Neural cell (in vitro differentiated cells): ENCODE results near the gene PALD1. TPM values are rescaled to one million over a fixed set of nuclear protein-coding genes. Genes with fewer than 3 reads are reported as not detected.

Source experiments
- H2AFZ ChIP-seq: fragments of 200-600, 300-800 bp; sonication (generic), shearing (Covaris generic); 2 replicates; pipeline ENCODE4 v1.6.0; 2014; ENCODE audit warnings: low read depth, mild to moderate bottlenecking, antibody characterized with exemption, low read length, moderate library complexity
- H3F3A ChIP-seq: fragments of 200-600 bp; shearing (Covaris generic); 2 replicates; pipeline ENCODE4 v1.6.1; 2016; ENCODE audit warnings: mild to moderate bottlenecking, moderate library complexity, mixed read lengths, antibody characterized with exemption, low read length; ENCODE audit not compliant: insufficient read depth, poor library complexity, severe bottlenecking
- H3K27ac ChIP-seq: fragments of 200-600, 300-800 bp; sonication (generic), shearing (Covaris generic); 2 replicates; pipeline ENCODE4 v1.5.1; 2014; ENCODE audit warnings: mild to moderate bottlenecking, low read length, moderate library complexity
- H3K27me3 ChIP-seq: fragments of 300-800, 200-600 bp; sonication (generic), shearing (Covaris generic); 2 replicates; pipeline ENCODE4 v1.6.0; 2014; ENCODE audit warnings: mild to moderate bottlenecking, low read depth, low read length, moderate library complexity; ENCODE audit not compliant: insufficient read depth
- H3K36me3 ChIP-seq: fragments of 300-800, 200-600 bp; sonication (generic), shearing (Covaris generic); 2 replicates; pipeline ENCODE4 v1.5.1; 2014; ENCODE audit warnings: mild to moderate bottlenecking, antibody characterized with exemption, low read length, moderate library complexity; ENCODE audit not compliant: insufficient read depth
- H3K4me2 ChIP-seq: fragments of 300-800, 200-600 bp; sonication (generic), shearing (Covaris generic); 2 replicates; pipeline ENCODE4 v1.6.0; 2014; ENCODE audit warnings: mild to moderate bottlenecking, low read length
- H3K4me3 ChIP-seq: fragments of 300-800, 200-600 bp; sonication (generic), shearing (Covaris generic); 2 replicates; pipeline ENCODE4 v1.5.1; 2014; ENCODE audit warnings: mild to moderate bottlenecking, low read length, moderate library complexity
- H3K79me2 ChIP-seq: fragments of 200-600 bp; shearing (Covaris generic); replicated peaks from 2 replicates; pipeline ENCODE4 v1.6.0; 2014; ENCODE audit warnings: mild to moderate bottlenecking, low read length, moderate library complexity; ENCODE audit not compliant: insufficient read depth
- H3K9ac ChIP-seq: fragments of 300-800, 200-600 bp; sonication (generic), shearing (Covaris generic); 2 replicates; pipeline ENCODE4 v1.6.1; 2016; ENCODE audit warnings: mild to moderate bottlenecking, low read length, mixed read lengths
- H3K9me2 ChIP-seq: fragments of 200-600 bp; shearing (Covaris generic); 2 replicates; pipeline ENCODE4 v1.6.1; 2016; ENCODE audit warnings: mild to moderate bottlenecking, low read length, mixed read lengths; ENCODE audit not compliant: insufficient read depth
- H3K9me3 ChIP-seq: fragments of 200-600, 300-800 bp; sonication (generic), shearing (Covaris generic); 2 replicates; pipeline ENCODE4 v1.6.1; 2016; ENCODE audit warnings: mild to moderate bottlenecking, mixed run types, low read length, moderate library complexity, mixed read lengths
- H4K20me1 ChIP-seq: fragments of 200-600 bp; shearing (Covaris generic); 2 replicates; pipeline ENCODE4 v1.6.1; 2016; ENCODE audit warnings: mild to moderate bottlenecking, mixed run types; ENCODE audit not compliant: insufficient read depth
- CTCF ChIP-seq: fragments of 450-650 bp; IDR thresholded peaks from 2 replicates; pipeline ENCODE4 v1.5.1; 2014; ENCODE audit warnings: antibody characterized with exemption, mild to moderate bottlenecking, moderate library complexity; ENCODE audit not compliant: poor library complexity, severe bottlenecking
- EP300 ChIP-seq: fragments of 450-650 bp; conservative IDR thresholded peaks from 2 replicates; pipeline ENCODE4 v1.6.1; 2014; ENCODE audit warnings: antibody characterized with exemption, mild to moderate bottlenecking, moderate library complexity; ENCODE audit not compliant: poor library complexity, severe bottlenecking
- EZH2 ChIP-seq: fragments of 200-600, 300-800 bp; shearing (Covaris generic), sonication (generic); IDR thresholded peaks from 2 replicates; pipeline ENCODE4 v1.6.1; 2014; ENCODE audit warnings: antibody characterized with exemption, low read length, borderline replicate concordance, mild to moderate bottlenecking; ENCODE audit not compliant: insufficient read depth, poor library complexity, severe bottlenecking
- MXI1 ChIP-seq: fragments of 450-650 bp; conservative IDR thresholded peaks from 2 replicates; pipeline ENCODE4 v1.6.1; 2014; ENCODE audit warnings: antibody characterized with exemption, mild to moderate bottlenecking; ENCODE audit not compliant: poor library complexity, severe bottlenecking
- POLR2AphosphoS5 ChIP-seq: IDR thresholded peaks from 2 replicates; pipeline ENCODE4 v1.6.1; 2012
- RAD21 ChIP-seq: fragments of 450-650 bp; conservative IDR thresholded peaks from 2 replicates; pipeline ENCODE4 v1.6.1; 2014; ENCODE audit warnings: antibody characterized with exemption, mild to moderate bottlenecking, moderate library complexity
- REST ChIP-seq: IDR thresholded peaks from 2 replicates; pipeline ENCODE4 v1.6.1; 2012; ENCODE audit warnings: borderline replicate concordance
- SMC3 ChIP-seq: fragments of 450-650 bp; conservative IDR thresholded peaks from 2 replicates; pipeline ENCODE4 v1.6.1; 2014; ENCODE audit warnings: antibody characterized with exemption, mild to moderate bottlenecking, moderate library complexity; ENCODE audit not compliant: poor library complexity
- TAF1 ChIP-seq: IDR thresholded peaks from 2 replicates; pipeline ENCODE4 v1.6.1; 2012; ENCODE audit warnings: low read depth
- polyA plus RNA-seq: library from polyadenylated mRNA; depleted of rRNA; stranded (reverse); fragments of >200 nt; gene quantifications from 2 replicates; pipeline ENCODE4 v1.2.3, GENCODE V29; 2014

Gene PALD1
- polyA plus RNA-seq, 1 donor from 2014 or later = 1.1 TPM

GRCh38 chr10:70568781-70569495 lies 90.4 kb downstream of the PALD1 start:
- H3K27me3 ChIP-seq = no peaks in the 10 kb centered on the region
- H2AFZ ChIP-seq = no peak overlapping the region
- H3K79me2 ChIP-seq = no peaks in the 10 kb centered on the region
- no peak overlapping the region for H3K4me3 ChIP-seq
- H3K4me2 ChIP-seq = no peak overlapping the region
- no peaks in the 10 kb centered on the region for H3K36me3 ChIP-seq
- H3F3A ChIP-seq = no peaks in the 10 kb centered on the region
- H3K27ac ChIP-seq = no peak overlapping the region
- H3K9me2 ChIP-seq = no peaks in the 10 kb centered on the region
- no peak for TF ChIP-seq RAD21
- no peak for TF ChIP-seq TAF1
- TF ChIP-seq EZH2 = no peak
- TF ChIP-seq EP300 = no peak
- TF ChIP-seq CTCF = no peak
- TF ChIP-seq REST = no peak
- no peak for TF ChIP-seq POLR2AphosphoS5
- no peak for TF ChIP-seq SMC3
- no peak for TF ChIP-seq MXI1
- H4K20me1 ChIP-seq = no peaks in the 10 kb centered on the region
- no peak overlapping the region for H3K9ac ChIP-seq
- no peaks in the 10 kb centered on the region for H3K9me3 ChIP-seq

- Histone ChIP-seq H3K9me3 (no peaks in the 10 kb centered on the region), H2AFZ (no peak overlapping the region), H3K27me3 (no peaks in the 10 kb centered on the region), H3K9ac (no peak overlapping the region), H3K9me2 (no peaks in the 10 kb centered on the region), H3K4me2 (no peak overlapping the region), H3F3A (no peaks in the 10 kb centered on the region), H3K4me3 (no peak overlapping the region), H3K36me3 (no peaks in the 10 kb centered on the region), H3K27ac (no peak overlapping the region), H4K20me1 (no peaks in the 10 kb centered on the region), H3K79me2 (no peaks in the 10 kb centered on the region)
- no peak for TF ChIP-seq REST
- no peak for TF ChIP-seq EP300
- TF ChIP-seq RAD21 = no peak
- no peak for TF ChIP-seq POLR2AphosphoS5
- no peak for TF ChIP-seq TAF1
- no peak for TF ChIP-seq CTCF
- no peak for TF ChIP-seq EZH2
- no peak for TF ChIP-seq SMC3
- TF ChIP-seq MXI1 = no peak
These were observed 92.7 kb downstream of the PALD1 start for GRCh38 chr10:70571236-70571635.
